Globus pallidus (tissue), 1 donor: ENCODE results near the gene AKR1C1.
"Not testable (repeated sequence)": the region's sequence is repeated elsewhere in the genome, so short reads cannot be mapped to it uniquely, and the experiment has no call there.

Experiments
- DNase-seq: peaks from one replicate; pipeline ENCODE4 v3.0.0-alpha.2; 2015; ENCODE audit warnings: low spot score

Gene AKR1C1

DNA sequence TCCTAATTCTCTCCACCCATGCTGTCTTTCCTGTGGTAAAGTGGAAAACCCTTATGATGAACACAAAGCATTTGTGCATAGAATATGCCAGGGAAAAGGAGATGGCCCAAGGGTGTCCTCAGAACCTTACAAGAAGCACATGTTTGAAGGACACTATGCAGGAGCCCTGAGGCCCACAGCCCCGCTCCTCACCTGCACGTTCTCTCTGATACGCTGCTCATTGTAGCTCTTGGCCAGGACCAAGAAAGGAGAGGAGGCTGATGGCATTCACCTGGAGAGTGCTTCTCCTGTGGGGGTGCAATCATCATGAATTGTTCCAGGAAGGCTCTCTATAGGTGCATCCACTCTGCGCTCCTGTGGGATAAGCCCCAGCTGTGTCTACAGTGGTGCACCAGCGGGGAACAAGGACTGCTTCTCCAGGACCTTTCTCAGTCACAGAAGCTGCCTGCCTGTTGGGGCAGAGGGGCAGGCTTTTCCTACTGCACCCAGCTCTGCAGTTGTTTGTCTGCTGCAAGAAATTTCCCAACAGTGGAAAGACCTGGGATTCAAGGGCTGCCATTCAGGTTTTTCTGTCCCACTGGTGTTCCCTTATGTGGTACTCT lies 20.5 kb downstream of the AKR1C1 start:
- no peak for DNase-seq

DNA sequence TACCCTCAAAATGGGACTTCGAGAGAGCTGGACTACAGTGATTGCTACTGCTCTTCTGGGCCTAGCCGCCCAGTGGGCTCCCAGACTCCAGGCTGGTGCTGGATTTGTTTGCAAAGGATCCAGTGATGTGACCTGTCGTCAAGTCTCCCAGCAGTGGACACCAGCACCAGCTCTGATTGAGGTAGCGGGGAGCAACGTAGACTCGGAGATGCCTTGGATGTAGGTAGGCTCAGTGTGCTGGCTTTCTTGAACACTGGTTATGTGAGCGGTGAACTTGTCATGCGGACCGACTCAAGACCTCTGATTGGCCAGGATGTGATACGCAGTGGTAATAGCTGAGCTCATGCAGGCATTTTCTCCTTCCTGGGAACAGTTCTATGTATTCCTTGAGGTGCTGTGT lies 21.0 kb downstream of the AKR1C1 start:
- DNase-seq, result no peak

DNA sequence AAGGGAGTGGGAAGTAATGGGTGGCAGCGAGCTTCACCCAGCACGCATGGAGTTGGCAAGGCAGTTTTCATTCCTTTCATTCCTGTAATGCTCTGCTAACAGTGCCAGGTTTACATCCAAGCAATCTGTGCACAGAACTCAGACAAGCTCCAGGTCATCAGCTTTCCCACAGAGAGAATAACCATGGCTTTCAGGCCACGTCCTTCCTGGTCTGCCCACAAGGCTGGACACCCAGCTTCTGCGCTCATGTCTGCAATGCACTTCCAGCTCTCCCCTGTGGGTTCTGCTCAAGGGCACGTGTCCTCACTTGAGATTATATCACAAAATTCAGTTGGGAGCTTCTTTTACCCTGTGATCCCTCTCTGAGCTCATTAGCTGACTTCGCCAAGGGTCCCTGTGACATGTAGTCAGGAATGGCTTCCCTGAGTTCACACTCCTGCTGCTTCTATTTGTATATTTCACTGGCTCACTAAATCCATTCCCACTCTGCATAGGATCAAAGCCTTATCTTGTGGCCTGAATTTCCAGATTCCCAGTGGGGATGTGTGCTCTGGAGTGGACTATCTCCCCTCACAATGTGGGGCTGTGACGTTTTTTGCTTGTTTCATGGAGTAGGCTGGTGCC lies 21.9 kb downstream of the AKR1C1 start:
- no peak for DNase-seq

DNA sequence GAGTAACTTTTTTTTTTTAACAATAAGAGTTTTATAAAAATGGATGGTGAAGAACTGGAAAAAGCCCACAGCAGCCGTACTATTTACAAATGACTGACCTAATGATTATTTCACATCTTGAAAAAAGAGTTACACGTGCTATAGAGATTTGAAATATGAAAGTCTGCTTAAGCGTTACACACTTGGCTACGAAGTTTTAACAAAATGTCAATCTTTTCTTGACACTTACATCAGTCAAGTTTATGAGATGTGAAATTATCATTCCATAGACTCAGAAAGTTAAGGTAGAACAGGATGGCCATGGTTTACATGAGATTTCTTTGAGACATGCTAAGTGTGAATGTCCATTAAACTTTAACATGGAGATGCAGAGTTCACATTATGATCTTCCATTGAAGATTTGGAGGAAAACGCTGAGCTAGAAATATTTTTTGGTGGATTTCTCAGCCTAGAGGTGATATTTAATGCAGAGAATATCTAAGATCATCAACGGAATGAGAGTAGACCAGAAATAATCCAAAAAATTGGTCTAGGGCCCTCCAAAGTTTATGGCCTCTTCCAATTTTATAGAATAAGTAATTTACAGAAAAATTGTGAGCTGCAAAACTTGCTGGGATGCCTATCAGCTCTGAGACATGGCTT lies 24.9 kb downstream of the AKR1C1 start:
- DNase-seq, result not testable (repeated sequence)

DNA sequence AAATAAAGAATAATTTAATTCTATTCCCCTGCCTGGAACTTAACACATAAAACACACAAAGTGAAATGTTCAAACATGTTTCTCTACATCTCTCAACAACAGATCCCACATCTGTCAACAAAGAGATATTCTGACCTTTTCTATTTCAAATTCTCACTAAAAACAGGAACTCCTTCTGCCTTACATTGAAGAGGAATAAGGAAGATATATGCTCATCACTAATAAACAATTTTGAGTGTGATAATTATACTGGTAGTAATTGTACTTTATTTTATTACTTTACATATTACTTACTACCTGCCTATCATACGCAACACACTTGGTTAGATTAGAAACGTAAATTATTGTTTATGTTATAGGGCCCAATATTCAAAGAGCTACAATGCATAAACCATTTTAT lies 27.0 kb downstream of the AKR1C1 start:
- no peak for DNase-seq

DNA sequence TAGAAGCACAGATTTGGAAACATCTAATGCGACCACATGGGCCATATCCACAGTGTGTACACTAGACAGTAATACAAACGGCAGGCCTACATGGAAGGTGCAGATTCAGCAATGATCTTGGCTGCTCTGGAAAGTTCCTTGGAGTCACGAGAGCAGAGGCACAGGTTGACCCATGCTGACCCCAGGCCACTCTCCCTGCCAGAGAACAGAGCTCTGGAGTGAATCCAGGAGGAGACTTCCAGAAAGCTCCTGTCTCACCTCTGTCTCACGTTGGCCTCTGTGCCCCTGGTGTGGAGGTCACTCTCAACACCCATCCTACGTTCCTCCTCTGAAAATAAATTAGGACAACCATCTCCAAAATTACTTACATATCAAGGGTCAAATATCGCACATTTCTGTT lies 28.2 kb downstream of the AKR1C1 start:
- DNase-seq, result not testable (repeated sequence)

DNA sequence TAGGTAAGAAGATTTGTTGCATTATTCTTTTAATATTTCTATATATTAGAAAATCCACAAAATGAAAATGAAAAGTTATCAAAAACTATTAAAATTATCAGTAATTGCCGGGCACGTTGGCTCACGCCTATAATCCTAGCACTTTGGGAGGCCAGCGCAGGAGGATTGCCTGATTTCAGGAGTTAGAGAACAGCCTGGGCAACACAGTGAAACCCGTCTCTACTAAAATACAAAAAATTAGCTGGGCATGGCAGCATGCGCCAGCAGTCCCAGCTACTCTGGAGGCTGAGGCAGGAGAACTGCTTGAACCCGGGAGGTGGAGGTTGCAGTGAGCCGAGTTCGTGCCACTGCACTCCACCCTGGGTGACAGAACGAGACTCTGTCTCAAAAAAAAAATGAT lies 29.3 kb downstream of the AKR1C1 start:
- not testable (repeated sequence) for DNase-seq

DNA sequence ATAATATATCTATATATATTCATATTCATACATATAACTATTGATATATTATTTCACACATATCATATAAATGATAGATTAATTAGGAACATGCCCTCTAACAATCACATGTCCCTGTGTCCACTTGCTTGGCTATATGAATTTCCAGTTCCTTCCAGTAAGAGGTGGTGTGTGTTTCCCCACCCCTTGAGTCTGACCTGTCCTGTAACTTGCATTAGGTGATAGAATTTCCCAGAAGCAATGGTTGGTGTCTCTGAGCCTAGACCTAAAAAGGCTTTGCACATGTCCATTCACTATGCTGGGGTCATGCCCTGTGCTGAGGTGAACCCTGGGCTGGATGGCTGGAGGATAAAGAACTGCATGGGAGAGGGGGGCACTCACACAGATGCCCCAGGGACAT lies 31.0 kb downstream of the AKR1C1 start:
- not testable (repeated sequence) for DNase-seq

DNA sequence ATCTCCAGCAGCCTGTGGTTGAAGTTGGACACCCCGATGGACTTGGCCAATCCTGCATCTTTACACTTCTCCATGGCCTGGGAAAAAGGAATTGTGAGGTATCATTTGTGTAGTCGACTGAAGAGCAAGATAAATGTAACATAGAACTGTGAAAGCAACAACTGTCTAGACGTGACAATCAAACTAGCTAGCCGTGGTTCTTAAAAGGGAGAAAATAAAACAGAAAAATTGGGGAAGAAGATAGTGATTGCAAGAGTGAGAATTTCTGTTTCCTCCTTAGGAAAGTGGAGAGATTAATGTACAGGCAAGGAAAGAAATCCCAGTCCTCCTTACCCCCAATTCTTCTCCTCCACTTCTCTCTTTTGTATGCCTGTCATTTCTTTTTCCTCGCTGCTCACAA lies 35.5 kb downstream of the AKR1C1 start:
- DNase-seq, result no peak

DNA sequence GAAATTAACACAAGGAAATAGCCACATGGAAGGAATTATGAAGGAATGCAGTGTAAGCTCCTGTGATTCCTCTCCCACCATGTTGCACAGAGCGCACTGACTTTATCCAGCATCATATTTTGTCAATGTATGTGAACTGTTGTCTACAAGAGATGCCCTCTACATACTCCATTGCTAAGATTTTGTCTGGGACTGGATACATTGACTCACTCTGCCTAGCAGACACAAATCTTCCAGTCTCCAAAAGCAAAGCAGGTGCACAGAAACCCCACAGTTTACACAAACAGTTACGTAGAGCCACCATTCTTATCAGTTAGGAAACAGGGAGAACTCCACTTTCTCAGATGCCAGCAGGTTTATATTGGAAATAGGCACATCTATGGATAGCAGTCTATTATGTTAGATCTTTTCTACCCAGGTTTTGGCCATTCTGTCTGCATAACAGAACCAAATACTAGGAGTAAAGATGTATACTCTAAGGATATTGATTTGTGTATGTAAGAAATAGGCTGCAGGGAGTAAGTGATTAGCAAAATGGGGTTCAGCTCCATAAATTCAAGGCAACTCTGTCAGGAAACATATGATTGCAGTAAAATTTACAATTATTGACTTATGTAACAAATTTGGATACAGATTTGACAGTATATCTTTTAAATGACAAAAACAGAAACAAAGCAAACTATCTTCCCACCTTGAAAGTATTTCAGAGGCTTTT lies 39.0 kb downstream of the AKR1C1 start:
- DNase-seq, result no peak

DNA sequence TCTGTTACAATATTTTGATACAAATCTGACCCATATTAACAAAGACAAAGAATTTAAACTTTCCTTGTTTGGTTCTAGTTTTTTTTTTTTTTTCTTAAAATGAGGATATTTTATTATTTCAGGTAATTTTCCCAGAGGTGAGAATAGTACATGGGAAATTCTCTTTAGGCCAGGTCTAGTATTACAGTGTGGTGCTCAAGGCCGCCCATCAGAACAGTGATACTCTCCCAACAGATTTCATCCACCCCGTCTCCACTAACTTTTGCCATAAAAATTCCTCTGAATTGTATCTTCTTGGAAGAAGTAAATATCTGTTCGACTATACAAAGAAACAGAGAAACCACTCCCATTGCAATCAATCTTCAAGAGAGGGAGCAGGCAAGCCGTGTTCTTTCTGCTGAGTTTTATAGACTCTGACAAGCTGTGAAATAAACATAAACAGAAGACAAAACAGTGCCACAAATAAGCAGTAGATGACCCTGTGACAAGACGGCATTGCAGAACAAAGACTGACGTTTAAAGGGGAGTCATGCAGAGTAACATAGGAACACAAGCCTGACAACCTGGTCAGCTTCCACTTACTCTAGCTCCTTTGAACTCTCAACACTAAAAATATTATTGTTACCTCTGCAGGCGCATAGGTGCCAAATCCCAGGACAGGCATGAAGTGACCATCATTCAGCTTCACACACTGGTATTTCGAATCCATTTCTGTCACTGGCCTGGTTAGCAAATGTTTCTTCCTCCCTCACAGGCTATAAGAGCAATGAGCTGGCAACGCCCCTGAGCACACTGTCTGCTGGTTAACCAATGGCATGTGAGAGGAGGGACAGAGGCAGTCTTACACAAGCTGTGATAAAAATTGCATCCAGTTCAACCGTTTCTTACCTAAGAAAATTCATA lies 40.2 kb downstream of the AKR1C1 start, which contains the start of gene AKR1C2:
AKR1C2 (minus strand) TSS at position 731 of the 903 bp plus-strand sequence; CDS start at position 709, 22 bp downstream.
- not testable (repeated sequence) for DNase-seq

DNA sequence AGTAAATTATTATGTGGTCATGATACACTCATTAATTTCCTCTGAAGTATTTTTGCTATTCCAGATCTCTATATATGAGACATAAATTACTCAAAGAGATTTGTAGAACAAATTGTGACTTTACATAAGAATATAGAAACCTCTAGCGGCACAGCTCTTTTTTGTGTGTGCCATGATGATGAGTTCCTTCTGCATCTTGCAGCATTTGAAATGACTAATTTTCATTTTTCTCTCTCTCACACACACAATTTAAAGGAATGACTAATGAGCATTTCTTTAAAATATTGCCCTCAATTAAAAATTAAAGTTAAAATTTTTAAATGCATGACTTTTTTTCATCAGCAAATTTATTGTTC lies 40.8 kb downstream of the AKR1C1 start:
- not testable (repeated sequence) for DNase-seq

DNA sequence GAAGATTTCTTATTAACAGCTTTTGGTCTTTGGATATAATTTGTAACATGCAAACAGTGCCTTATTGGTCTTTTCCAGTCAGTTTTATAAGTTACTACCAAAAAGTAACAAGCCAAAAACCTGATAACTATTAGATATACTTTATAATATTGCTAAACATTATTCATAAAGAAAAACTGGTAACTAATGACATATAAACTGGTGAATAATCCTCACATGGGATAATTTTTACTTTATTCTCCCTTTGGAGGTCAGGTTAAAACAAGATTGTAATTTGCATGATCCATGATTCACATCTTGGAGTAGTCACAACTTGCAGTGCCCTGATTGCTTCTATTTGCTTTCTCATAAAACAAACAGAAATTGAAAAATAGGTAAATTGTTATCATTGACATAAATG lies 41.3 kb downstream of the AKR1C1 start:
- not testable (repeated sequence) for DNase-seq

DNA sequence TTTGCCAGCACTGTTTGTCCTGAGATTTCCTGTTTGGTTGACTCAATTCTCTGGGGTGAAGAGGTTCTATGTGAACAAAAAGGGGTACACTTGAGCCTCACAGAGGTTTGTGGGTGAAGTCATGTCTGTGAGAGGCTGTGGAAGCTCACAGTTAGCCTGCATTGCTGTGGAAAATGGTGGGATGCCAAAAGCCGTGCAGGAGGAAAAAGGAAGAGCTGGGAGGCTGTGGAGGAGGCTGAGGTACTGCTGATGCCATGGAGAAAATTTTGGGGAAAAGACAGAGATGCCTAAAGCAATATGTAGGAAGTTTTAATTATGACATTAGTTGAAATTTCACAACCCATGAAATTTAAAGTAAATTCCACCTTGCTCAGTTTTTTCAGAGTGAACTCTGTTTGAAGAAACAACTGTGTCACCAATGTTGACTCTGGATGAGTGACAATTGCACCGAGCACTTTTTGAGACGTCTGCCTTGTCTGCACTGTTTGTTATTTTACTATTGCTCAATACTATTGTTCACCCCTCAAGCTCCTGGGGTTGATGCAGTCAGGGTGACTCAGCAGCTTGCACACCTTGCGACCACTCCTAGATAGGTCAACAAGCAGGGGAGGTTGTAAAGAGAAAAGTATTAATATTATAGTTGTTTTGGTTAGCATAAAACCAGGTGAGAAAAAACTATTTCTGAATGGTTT lies 45.8 kb downstream of the AKR1C1 start:
- not testable (repeated sequence) for DNase-seq

DNA sequence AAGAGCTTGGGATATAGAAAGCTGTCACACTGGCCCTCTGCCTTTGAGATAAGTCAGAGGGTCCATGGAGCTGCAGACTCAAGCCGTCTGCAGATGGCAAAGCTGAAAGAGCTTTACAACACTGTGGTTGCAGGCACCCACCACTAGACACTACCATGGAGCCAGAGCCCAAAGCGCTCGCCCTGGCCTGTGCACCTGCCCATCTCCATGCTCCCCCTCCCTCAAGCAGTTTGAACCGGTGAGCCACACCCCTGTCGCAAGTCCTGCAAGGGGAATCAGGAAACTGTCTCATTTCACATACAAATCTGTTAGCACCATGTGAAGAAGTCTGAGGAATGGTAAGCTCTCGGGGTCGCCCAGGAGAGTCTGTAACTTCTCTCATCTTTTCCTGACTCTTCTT lies 46.8 kb downstream of the AKR1C1 start:
- DNase-seq, result not testable (repeated sequence)

DNA sequence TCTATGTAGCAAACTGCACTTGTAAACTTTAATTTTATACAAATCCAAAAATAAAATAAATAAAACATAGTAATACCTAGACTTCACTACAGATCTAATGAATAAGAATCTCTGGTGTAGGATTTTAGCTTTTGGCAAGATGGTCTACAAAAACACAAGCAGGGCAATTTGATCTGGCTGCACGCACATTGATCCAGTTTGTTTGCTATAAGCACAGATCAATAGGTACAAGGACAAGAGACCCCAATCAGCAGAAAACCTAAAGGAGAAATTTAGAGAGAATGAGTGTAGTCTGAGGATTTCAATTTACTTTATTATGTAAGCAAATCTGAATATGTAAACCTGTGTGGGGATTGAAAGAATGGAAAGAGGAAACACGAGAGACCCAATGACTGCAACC lies 48.2 kb downstream of the AKR1C1 start:
- not testable (repeated sequence) for DNase-seq

DNA sequence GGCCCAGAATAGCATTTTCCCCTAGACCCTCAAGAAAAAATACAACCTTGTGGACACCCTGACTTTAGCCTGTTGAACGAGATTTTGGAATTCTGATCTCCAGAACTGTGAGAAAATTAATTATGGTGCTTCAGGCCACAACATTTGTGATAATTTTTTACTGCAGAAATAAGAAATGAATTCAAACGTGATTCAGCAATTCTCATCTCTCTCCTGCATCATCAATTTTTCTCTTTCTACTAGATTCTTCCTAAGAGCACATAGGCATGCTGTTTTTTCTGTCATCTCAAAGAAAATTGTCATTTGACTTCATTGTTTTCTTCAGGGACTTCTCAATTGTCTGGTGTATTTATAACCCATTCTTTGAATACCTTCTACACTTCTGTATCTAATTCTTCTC lies 49.4 kb downstream of the AKR1C1 start:
- no peak for DNase-seq

DNA sequence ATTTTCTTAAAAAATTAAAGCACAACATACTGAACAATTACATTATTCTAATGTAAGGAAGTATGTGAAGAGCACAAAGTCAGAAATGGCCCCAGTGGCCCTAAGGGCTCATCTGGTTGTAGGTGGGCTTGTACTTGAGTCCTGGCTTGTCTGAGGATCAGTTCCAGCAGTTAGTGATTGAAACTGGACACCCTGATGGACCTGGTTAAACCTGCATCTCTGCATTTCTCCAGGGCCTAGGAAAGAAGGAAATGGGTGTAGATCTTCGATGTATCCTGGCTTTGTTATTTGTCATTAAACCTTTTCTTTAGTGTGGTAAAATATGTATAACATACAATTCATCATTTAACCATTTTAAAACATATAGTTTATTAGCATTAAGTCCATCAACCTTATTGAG lies 50.2 kb downstream of the AKR1C1 start:
- no peak for DNase-seq

DNA sequence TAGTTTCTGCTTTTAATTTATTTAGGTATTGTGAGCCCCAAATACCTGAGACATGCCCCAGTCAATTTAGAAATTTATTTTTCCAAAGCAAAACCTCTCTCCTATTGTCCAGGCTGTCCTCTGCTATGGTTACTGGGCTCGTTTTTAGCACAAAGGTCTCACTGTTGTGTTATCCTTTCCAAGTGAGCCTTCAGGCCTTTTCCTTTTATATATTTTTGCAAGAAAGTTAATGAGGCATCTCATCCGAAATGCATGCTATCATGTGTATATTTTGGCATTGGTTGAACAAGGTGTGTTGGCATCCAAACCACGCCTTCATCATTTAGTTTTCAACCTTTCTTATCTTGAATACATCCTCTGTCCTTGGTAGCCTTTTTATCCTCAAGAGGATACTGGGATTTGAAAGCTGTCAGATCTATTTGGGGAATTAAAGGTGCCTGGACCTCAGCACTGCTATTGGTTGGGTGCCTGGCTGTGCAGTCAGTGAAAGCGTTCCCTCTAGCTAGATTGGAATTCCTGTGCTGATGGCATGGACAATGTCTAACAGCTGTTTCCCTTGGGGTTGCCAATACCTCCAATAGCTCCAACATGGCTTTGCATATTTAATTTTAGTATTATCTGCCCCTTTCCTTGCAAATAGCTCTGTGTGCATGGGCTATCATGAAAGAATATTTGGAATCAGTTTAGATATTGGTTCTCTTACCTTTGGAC lies 51.1 kb downstream of the AKR1C1 start:
- DNase-seq, result not testable (repeated sequence)

DNA sequence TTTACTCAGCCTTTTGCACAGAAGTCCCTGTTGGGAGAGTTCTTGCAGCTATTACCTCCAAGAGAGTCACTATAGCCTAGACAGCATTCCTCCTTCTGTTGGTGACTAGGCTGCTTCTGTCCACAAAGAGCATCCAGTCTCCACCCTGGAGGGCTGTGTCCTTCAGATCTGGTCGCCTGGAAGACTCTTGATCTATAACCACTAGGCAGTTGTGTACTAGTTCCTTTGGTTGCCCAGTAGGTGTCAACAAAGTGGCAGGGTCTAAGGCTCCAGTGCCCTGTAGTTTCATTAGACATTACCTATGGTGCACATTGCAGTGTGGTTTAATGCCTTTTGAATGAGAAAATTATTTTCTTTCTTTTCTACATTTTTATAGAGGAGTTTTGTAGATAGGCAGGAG lies 51.7 kb downstream of the AKR1C1 start:
- no peak for DNase-seq

DNA sequence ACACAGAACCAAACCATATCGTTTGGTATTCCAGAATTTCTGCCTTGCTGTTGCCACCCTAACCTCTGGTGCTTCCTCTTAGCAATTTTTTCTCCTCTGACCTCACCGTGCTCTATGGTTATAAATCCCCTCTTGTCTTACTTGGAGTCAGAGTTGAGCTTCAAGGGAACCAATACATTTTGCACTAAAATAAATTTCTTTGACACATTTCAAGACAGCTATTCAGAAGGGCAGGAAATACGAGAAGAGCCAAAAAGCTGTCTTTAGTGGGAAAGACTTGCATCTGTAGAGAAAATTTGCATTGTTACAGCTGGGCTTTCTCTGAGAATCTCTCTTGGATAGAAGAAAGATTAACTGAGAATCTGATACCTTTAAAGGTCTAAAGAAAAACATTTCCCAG lies 54.9 kb downstream of the AKR1C1 start:
- no peak for DNase-seq
